ENCODE measurements around the gene ANKS3. TPM values are rescaled to one million over a fixed set of nuclear protein-coding genes. Genes with fewer than 3 reads are reported as not detected.

The ANKS3 gene
- total RNA-seq, 4 donors from 2014 or later: 22.9 to 35.3 (median 25.1) TPM

GRCh38 chr16:4749700-4750257, 15.7 kb upstream of the ANKS3 start:
- H3K4me3 ChIP-seq (replicated peaks in 1 of 3): no peak overlapping the region
- peaks cover 13 to 16% of the 10 kb centered on the region in 2 donors for H3K4me1 ChIP-seq
- DNase-seq: no peak
- intact Hi-C loops (cut with DNase I): no loop called here
- H3K27me3 ChIP-seq: no peaks in the 10 kb centered on the region
- 86 to 89% methylated on average over 10 of the region's 10 CpGs for WGBS, 2 donors
- peaks cover 17 to 22% of the 10 kb centered on the region in 2 donors for H3K36me3 ChIP-seq
- no peak overlapping the region for H3K27ac ChIP-seq
- H3K9me3 ChIP-seq: no peaks in the 10 kb centered on the region
- no peak for TF ChIP-seq CTCF (IDR thresholded peaks at IDR 0.05)
- TF ChIP-seq POLR2A (IDR thresholded peaks at IDR 0.05): no peak

- peaks cover 13 to 16% of the 10 kb centered on the region in 2 donors for H3K4me1 ChIP-seq
- intact Hi-C loops (cut with DNase I): no loop called here
- WGBS, 2 donors: 84 to 93% methylated on average over 9 to 14 of the region's 16 CpGs
- no peak overlapping the region for H3K27ac ChIP-seq
- no peak overlapping the region for H3K4me3 ChIP-seq (replicated peaks in 1 of 3)
- no peak for TF ChIP-seq POLR2A (IDR thresholded peaks at IDR 0.05)
- no peak for TF ChIP-seq CTCF (IDR thresholded peaks at IDR 0.05)
- H3K27me3 ChIP-seq: no peaks in the 10 kb centered on the region
- no peak for DNase-seq
- peaks cover 15 to 22% of the 10 kb centered on the region in 2 donors for H3K36me3 ChIP-seq
- no peaks in the 10 kb centered on the region for H3K9me3 ChIP-seq
Measured at GRCh38 chr16:4748682-4749411, 14.8 kb upstream of the ANKS3 start.

GRCh38 chr16:4747906-4748681, 14.0 kb upstream of the ANKS3 start:
- TF ChIP-seq POLR2A (IDR thresholded peaks at IDR 0.05): no peak
- no peak for TF ChIP-seq CTCF (IDR thresholded peaks at IDR 0.05)
- Histone ChIP-seq H3K27me3 (no peaks in the 10 kb centered on the region), H3K4me3 (replicated peaks in 1 of 3) (no peak overlapping the region), H3K27ac (no peak overlapping the region), H3K36me3 (peaks cover 13 to 20% of the 10 kb centered on the region in 2 donors), H3K4me1 (peaks cover 11 to 14% of the 10 kb centered on the region in 2 donors), H3K9me3 (no peaks in the 10 kb centered on the region)
- no peak for DNase-seq
- WGBS, 2 donors: 86 to 88% methylated on average over 14 of the region's 14 CpGs
- intact Hi-C loops (cut with DNase I): no loop called here

DNA sequence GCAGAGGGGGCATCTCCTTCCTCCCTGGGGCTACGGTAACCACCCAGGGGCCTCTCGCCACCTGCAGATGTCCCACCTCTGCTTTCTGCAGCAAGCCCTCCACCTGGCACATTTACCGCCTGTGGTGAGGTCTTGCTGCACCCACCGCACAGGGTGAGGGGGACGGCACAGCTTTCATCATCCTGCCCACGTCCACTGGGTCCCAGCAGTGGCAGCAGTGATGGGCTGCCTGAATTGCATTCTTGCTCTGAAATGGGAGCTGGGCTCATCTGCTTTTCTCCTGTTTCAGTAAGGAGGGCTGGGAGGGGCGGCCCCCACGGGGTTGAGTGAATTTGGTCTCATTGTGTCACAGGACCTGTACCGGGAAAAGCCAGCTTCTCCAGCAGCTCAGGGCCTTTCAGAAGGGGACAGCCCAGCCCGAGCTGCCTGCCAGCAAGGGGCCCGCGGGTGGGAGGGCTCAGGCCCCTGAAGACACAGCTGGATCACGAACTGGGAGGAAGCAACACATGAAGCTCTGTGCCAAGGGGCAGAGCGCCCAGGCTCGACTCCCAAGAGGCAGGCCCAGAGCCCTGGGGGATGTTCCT, 13.0 kb upstream of the ANKS3 start:
- no peaks in the 10 kb centered on the region for H3K27me3 ChIP-seq
- peaks cover 8 to 10% of the 10 kb centered on the region in 2 donors for H3K36me3 ChIP-seq
- TF ChIP-seq CTCF (IDR thresholded peaks at IDR 0.05) (no peak), POLR2A (IDR thresholded peaks at IDR 0.05) (no peak)
- intact Hi-C loops (cut with DNase I): no loop called here
- H3K9me3 ChIP-seq: no peaks in the 10 kb centered on the region
- peaks cover 1 to 4% of the 10 kb centered on the region in 2 donors for H3K4me1 ChIP-seq
- H3K27ac ChIP-seq: no peak overlapping the region
- 42 to 74% methylated on average over 7 to 9 of the region's 15 CpGs for WGBS, 2 donors
- DNase-seq: peak; percentile 26 to 51
- H3K4me3 ChIP-seq (replicated peaks in 1 of 3): no peak overlapping the region

All from thyroid gland (tissue), 4 donors.